ENCODE data around the gene TH.

DNA sequence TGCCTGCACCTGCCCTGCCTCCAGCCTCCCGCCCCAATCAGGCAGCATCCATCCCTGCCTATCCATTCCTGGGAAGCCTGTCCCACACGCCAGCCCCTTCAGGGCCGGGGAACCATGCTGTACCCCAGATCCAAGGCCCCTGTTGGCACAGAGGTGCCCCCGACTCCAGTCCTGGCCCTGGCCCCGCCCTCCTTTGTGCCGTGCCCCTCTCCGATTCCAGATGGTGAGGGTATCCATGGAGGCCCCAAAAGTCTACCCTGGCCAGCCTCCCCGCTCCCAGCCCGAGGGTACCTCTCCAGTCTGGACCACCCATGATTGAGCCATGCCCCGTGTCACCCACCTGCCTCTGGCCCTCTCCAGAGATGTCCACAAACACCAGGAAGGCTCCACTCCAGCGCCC lies 2.7 kb upstream of the TH start:
- TF ChIP-seq, protein P1, sequence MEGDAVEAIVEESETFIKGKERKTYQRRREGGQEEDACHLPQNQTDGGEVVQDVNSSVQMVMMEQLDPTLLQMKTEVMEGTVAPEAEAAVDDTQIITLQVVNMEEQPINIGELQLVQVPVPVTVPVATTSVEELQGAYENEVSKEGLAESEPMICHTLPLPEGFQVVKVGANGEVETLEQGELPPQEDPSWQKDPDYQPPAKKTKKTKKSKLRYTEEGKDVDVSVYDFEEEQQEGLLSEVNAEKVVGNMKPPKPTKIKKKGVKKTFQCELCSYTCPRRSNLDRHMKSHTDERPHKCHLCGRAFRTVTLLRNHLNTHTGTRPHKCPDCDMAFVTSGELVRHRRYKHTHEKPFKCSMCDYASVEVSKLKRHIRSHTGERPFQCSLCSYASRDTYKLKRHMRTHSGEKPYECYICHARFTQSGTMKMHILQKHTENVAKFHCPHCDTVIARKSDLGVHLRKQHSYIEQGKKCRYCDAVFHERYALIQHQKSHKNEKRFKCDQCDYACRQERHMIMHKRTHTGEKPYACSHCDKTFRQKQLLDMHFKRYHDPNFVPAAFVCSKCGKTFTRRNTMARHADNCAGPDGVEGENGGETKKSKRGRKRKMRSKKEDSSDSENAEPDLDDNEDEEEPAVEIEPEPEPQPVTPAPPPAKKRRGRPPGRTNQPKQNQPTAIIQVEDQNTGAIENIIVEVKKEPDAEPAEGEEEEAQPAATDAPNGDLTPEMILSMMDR (IDR thresholded peaks at IDR 0.05 in 2 of 3, conservative IDR thresholded peaks at IDR 0.05 in 1 of 3; ENCODE audit: insufficient read depth in 2 of 3, low read depth in 1 of 3, low read length in 3 of 3): no peak
- TF ChIP-seq POLR2A (conservative IDR thresholded peaks at IDR 0.05): no peak
- no peak for TF ChIP-seq CTBP1 (IDR thresholded peaks at IDR 0.05; ENCODE audit: borderline replicate concordance)
- TF ChIP-seq CBX5 (IDR thresholded peaks at IDR 0.05; ENCODE audit: borderline replicate concordance, low read depth): no peak
- no peak for TF ChIP-seq ARID2 (IDR thresholded peaks at IDR 0.05)
- TF ChIP-seq CREBBP (IDR thresholded peaks at IDR 0.05; ENCODE audit: low read depth, low read length): no peak
- TF ChIP-seq SP2 (IDR thresholded peaks at IDR 0.05; ENCODE audit: extremely low read depth, low read depth, low read length, poor library complexity, severe bottlenecking): no peak
- no peak for TF ChIP-seq MTA3 (IDR thresholded peaks at IDR 0.05; ENCODE audit: borderline replicate concordance)
- TF ChIP-seq PCBP1 (IDR thresholded peaks at IDR 0.05; ENCODE audit: low read depth, low read length, poor library complexity, severe bottlenecking): no peak
- TF ChIP-seq, protein P2, sequence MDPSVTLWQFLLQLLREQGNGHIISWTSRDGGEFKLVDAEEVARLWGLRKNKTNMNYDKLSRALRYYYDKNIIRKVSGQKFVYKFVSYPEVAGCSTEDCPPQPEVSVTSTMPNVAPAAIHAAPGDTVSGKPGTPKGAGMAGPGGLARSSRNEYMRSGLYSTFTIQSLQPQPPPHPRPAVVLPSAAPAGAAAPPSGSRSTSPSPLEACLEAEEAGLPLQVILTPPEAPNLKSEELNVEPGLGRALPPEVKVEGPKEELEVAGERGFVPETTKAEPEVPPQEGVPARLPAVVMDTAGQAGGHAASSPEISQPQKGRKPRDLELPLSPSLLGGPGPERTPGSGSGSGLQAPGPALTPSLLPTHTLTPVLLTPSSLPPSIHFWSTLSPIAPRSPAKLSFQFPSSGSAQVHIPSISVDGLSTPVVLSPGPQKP (CRISPR knock-in tag; IDR thresholded peaks at IDR 0.05): no peak

Data from K562 (cell line).